KMS-11 (cell line): ENCODE results near the gene AP3S1.

Source experiments
- H2AFZ ChIP-seq: fragments of 200-600 bp; sonication (generic); 2 replicates; pipeline ENCODE4 v1.6.1; 2016; ENCODE audit warnings: antibody characterized with exemption, mixed run types, low read depth
- H3K27ac ChIP-seq: fragments of 200-600 bp; sonication (generic); 2 replicates; pipeline ENCODE4 v1.6.1; 2016; ENCODE audit warnings: mild to moderate bottlenecking, mixed run types
- H3K27me3 ChIP-seq: fragments of 200-600 bp; sonication (generic); 2 replicates; pipeline ENCODE4 v1.6.1; 2017; ENCODE audit warnings: mild to moderate bottlenecking, low read depth, mixed run types, moderate library complexity; ENCODE audit not compliant: insufficient read depth
- H3K36me3 ChIP-seq: fragments of 200-600 bp; sonication (generic); 2 replicates; pipeline ENCODE4 v1.6.1; 2017; ENCODE audit warnings: mild to moderate bottlenecking, mixed run types; ENCODE audit not compliant: insufficient read depth
- H3K4me1 ChIP-seq: fragments of 200-600 bp; sonication (generic); 2 replicates; pipeline ENCODE4 v1.6.1; 2016; ENCODE audit warnings: mild to moderate bottlenecking, low read depth, mixed run types; ENCODE audit not compliant: poor library complexity, severe bottlenecking
- H3K4me2 ChIP-seq: fragments of 200-600 bp; sonication (generic); 2 replicates; pipeline ENCODE4 v1.7.0; 2016; ENCODE audit warnings: mild to moderate bottlenecking, mixed run types
- H3K4me3 ChIP-seq: fragments of 200-600 bp; sonication (generic); IDR thresholded peaks from 2 replicates; pipeline ENCODE4 v1.6.1; 2017; ENCODE audit warnings: low read depth, low read length, mixed read lengths; ENCODE audit not compliant: insufficient read depth
- H3K79me2 ChIP-seq: fragments of 200-600 bp; sonication (generic); 2 replicates; pipeline ENCODE4 v1.6.1; 2016; ENCODE audit warnings: low read depth, mixed run types; ENCODE audit not compliant: insufficient read depth
- H3K9ac ChIP-seq: fragments of 200-600 bp; sonication (generic); 2 replicates; pipeline ENCODE4 v1.6.1; 2016; ENCODE audit warnings: mild to moderate bottlenecking, mixed run types
- H4K20me1 ChIP-seq: fragments of 200-600 bp; sonication (generic); 2 replicates; pipeline ENCODE4 v1.6.1; 2016; ENCODE audit warnings: mild to moderate bottlenecking, mixed run types; ENCODE audit not compliant: insufficient read depth
- TF ChIP-seq, protein P1 (sequence below): fragments of 200-600 bp; sonication (generic); conservative IDR thresholded peaks from 2 replicates; pipeline ENCODE4 v1.6.1; 2017; ENCODE audit warnings: low read depth, mild to moderate bottlenecking, antibody characterized with exemption, low read length, moderate library complexity, mixed read lengths

Gene AP3S1

GRCh38 chr5:115946655-115947054 lies 104.9 kb downstream of the AP3S1 start:
- H3K27me3 ChIP-seq: no peaks in the 10 kb centered on the region
- H3K4me2 ChIP-seq: no peak overlapping the region
- no peak overlapping the region for H2AFZ ChIP-seq
- H3K36me3 ChIP-seq: no peaks in the 10 kb centered on the region
- TF ChIP-seq, protein P1, sequence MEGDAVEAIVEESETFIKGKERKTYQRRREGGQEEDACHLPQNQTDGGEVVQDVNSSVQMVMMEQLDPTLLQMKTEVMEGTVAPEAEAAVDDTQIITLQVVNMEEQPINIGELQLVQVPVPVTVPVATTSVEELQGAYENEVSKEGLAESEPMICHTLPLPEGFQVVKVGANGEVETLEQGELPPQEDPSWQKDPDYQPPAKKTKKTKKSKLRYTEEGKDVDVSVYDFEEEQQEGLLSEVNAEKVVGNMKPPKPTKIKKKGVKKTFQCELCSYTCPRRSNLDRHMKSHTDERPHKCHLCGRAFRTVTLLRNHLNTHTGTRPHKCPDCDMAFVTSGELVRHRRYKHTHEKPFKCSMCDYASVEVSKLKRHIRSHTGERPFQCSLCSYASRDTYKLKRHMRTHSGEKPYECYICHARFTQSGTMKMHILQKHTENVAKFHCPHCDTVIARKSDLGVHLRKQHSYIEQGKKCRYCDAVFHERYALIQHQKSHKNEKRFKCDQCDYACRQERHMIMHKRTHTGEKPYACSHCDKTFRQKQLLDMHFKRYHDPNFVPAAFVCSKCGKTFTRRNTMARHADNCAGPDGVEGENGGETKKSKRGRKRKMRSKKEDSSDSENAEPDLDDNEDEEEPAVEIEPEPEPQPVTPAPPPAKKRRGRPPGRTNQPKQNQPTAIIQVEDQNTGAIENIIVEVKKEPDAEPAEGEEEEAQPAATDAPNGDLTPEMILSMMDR: no peak
- H3K9ac ChIP-seq: no peak overlapping the region
- H3K4me3 ChIP-seq: no peak overlapping the region
- no peak overlapping the region for H3K27ac ChIP-seq
- H4K20me1 ChIP-seq: no peaks in the 10 kb centered on the region
- no peaks in the 10 kb centered on the region for H3K79me2 ChIP-seq
- no peaks in the 10 kb centered on the region for H3K4me1 ChIP-seq

GRCh38 chr5:115947260-115947659 lies 105.5 kb downstream of the AP3S1 start:
- Histone ChIP-seq H3K27me3 (no peaks in the 10 kb centered on the region), H3K9ac (no peak overlapping the region)
- TF ChIP-seq, protein P1: no peak

DNA sequence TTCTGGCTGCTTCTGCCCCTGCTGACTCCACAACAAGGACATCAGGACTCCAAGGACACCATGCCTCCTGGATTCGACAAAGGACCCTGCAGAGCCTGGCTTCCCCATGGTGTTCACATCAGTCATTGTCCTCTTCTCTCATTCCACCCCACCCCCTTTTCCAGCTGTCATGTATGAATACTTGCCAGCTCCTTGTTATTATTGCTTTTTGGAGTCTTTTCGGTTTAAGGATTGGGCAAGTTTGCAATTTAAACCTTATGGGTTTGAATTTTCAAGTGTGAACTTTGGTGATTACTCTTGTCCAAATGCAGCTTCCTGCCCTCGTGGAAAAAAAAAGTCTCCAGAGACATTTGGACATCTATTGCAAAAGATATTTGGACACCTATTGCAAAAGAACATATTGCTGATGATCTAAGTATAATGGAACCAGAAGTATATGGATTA lies 106.4 kb downstream of the AP3S1 start:
- no peaks in the 10 kb centered on the region for H4K20me1 ChIP-seq
- TF ChIP-seq, protein P1: no peak
- no peaks in the 10 kb centered on the region for H3K36me3 ChIP-seq
- no peak overlapping the region for H3K9ac ChIP-seq
- no peak overlapping the region for H3K4me3 ChIP-seq
- H3K27me3 ChIP-seq: no peaks in the 10 kb centered on the region
- no peaks in the 10 kb centered on the region for H3K79me2 ChIP-seq
- H3K27ac ChIP-seq: no peak overlapping the region
- no peak overlapping the region for H3K4me2 ChIP-seq
- H2AFZ ChIP-seq: no peak overlapping the region
- H3K4me1 ChIP-seq: no peaks in the 10 kb centered on the region

More at GRCh38 chr5:115947260-115947659, 105.5 kb downstream of the AP3S1 start:
- no peak overlapping the region for H3K27ac ChIP-seq
- no peaks in the 10 kb centered on the region for H3K79me2 ChIP-seq
- no peak overlapping the region for H2AFZ ChIP-seq
- H4K20me1 ChIP-seq: no peaks in the 10 kb centered on the region
- H3K4me2 ChIP-seq: no peak overlapping the region
- H3K4me1 ChIP-seq: no peaks in the 10 kb centered on the region
- no peak overlapping the region for H3K4me3 ChIP-seq
- H3K36me3 ChIP-seq: no peaks in the 10 kb centered on the region

DNA sequence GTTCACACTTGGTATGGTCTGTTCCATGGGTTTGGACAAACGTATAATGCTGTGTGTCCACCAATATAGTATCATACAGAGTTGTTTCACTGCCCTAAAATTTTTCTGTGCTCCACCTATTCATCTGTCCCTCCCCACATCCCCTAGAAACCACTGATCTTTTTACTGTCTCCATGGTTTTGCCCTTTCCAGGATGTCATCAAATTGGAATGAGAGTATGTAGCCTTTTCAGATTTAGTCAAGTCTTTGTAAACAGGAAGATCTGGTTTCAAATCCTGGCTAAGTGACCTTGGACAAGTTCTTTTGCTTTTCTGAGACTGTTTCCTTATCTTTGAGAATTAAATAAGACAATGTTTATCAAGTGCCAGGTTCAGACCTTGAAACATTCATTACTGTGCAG lies 107.4 kb downstream of the AP3S1 start:
- H4K20me1 ChIP-seq: no peaks in the 10 kb centered on the region
- H3K27ac ChIP-seq: no peak overlapping the region
- no peak overlapping the region for H2AFZ ChIP-seq
- no peaks in the 10 kb centered on the region for H3K4me1 ChIP-seq
- no peaks in the 10 kb centered on the region for H3K36me3 ChIP-seq
- no peak overlapping the region for H3K4me2 ChIP-seq
- TF ChIP-seq, protein P1: no peak
- no peak overlapping the region for H3K4me3 ChIP-seq
- no peaks in the 10 kb centered on the region for H3K27me3 ChIP-seq
- no peak overlapping the region for H3K9ac ChIP-seq
- H3K79me2 ChIP-seq: no peaks in the 10 kb centered on the region

DNA sequence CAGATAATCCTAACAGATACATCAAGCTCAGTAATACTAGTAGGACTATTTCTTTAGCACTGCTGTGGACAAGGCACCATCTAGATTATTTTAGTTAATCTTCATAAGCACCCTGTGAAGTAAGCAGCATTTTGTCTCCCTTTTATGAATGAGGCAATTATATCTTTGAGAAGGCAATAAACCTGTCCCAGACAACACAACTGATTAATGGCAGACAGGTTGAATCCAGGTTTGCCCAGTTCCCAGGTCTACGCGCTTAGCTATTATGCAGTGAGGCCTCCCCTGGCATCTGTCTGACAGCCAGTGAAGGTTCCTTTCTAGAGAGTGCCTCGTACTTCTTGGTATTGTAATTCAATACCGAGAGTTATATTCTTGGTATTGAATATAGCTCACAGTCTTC lies 110.9 kb downstream of the AP3S1 start:
- TF ChIP-seq, protein P1: no peak
- Histone ChIP-seq H3K79me2 (no peaks in the 10 kb centered on the region), H3K9ac (no peak overlapping the region), H3K27me3 (no peaks in the 10 kb centered on the region), H3K4me3 (no peak overlapping the region), H4K20me1 (no peaks in the 10 kb centered on the region), H3K4me1 (no peaks in the 10 kb centered on the region), H3K27ac (no peak overlapping the region), H3K4me2 (no peak overlapping the region), H3K36me3 (no peaks in the 10 kb centered on the region), H2AFZ (no peak overlapping the region)
